Right cardiac atrium (tissue), 5 donors: ENCODE measurements around the gene COMTD1. TPM values are rescaled to one million over a fixed set of nuclear protein-coding genes. Genes with fewer than 3 reads are reported as not detected.

Experiments
- ATAC-seq, 2 donors: fragments of 200-7000 bp; cut with Tn5 transposase; one replicate each; pipeline versions ENCODE4 v1.8.0 to v1.9.1; 2020; ENCODE audit warnings: moderate library complexity in 2 of 2, mild to moderate bottlenecking in 1 of 2
- DNase-seq, 3 donors: peaks; one replicate each; pipeline ENCODE4 v3.0.0-alpha.2; 2020
- H3K27ac ChIP-seq: one replicate; pipeline ENCODE4 v1.5.1; 2013; ENCODE audit warnings: mild to moderate bottlenecking, low read length, control low read depth, moderate library complexity
- H3K27me3 ChIP-seq: one replicate; pipeline ENCODE4 v1.6.1; 2013; ENCODE audit not compliant: control insufficient read depth, insufficient read depth
- H3K4me1 ChIP-seq: one replicate; pipeline ENCODE4 v1.6.1; 2013; ENCODE audit warnings: low read length; ENCODE audit not compliant: control insufficient read depth, insufficient read depth
- H3K4me3 ChIP-seq: one replicate; pipeline ENCODE4 v1.5.1; 2013; ENCODE audit warnings: low read length, control low read depth
- H3K9me3 ChIP-seq: one replicate; pipeline ENCODE4 v1.6.1; 2013; ENCODE audit warnings: low read length; ENCODE audit not compliant: control insufficient read depth
- WGBS: extraction: QIAGEN DNeasy Blood & Tissue Kit; methylation state at CpG from one replicate; pipeline ENCODE4 v1.1.7; 2013; 5-methylcytosine and 5-hydroxymethylcytosine counted together
- intact Hi-C, 4 donors: fragments of 100-400 bp; cut with DNase I; formaldehyde crosslinking; loops; one replicate each; pipeline versions ENCODE4 v1.11.0 to v1.14.0; 2022 to 2023
- polyA plus RNA-seq: library from polyadenylated mRNA; stranded (reverse); fragments of 200-250 nt; gene quantifications from one replicate; pipeline ENCODE4 v1.2.3, GENCODE V29; 2013
- total RNA-seq, 4 donors: library from RNA; stranded (reverse); fragmentation: NEBNext Ultra II Directional; extraction: Animal tissue kit (Norgen Biotek cat#: 25700); gene quantifications; one replicate each; pipeline ENCODE4 v1.2.1, GENCODE V29; 2021
- donor health status: healthy with polysubstance abuse.
- donor health status: DM: no; HTN: yes; CAD: no.
- donor health status: DM: no; HTN: no; CAD: no.
- donor health status: DM: no; HTN: yes; CAD: no; lungs with severe emphysema.
- donor health status: DM: yes; HTN: yes; CAD: no.

The COMTD1 gene
- total and polyA plus RNA-seq, 5 donors, result 17.3 to 44.1 (median 21.3) TPM

- 7% methylated on average over 48 of the region's 48 CpGs for WGBS
- H3K27ac ChIP-seq, result peak overlapping the region; percentile 43
- peak overlapping the region; percentile 85 for H3K4me3 ChIP-seq
- DNase-seq (peak; percentile 93 to 98 (median 96)), ATAC-seq (peak; percentile 86 to 88)
- H3K27me3 ChIP-seq, result no peaks in the 10 kb centered on the region
- H3K9me3 ChIP-seq, result no peaks in the 10 kb centered on the region
- no peaks in the 10 kb centered on the region for H3K4me1 ChIP-seq
- intact Hi-C loops, result loop anchor here in 3 of 4 donors (5.0 to 10.0 kb wide), 3 partner anchors 47 to 989 kb away; partner anchors contain the start of gene KAT6B (in 1 of the 3)
Observed at GRCh38 chr10:75234017-75234682, 1.6 kb downstream of the COMTD1 start.

- H3K27ac ChIP-seq, result peak overlapping the region; percentile 10
- peaks cover 3% of the 10 kb centered on the region for H3K4me1 ChIP-seq
- DNase-seq (peak in 1 of 3 donors; percentile 61), ATAC-seq (peak in 1 of 2 donors; percentile 0)
- intact Hi-C loops, result loop anchor here in 3 of 4 donors (5.0 to 10.0 kb wide), 3 partner anchors 46 to 989 kb away; partner anchors contain the start of gene KAT6B (in 1 of the 3)
- WGBS, result 50% methylated on average over 14 of the region's 14 CpGs
- no peak overlapping the region for H3K4me3 ChIP-seq
- H3K27me3 ChIP-seq, result no peaks in the 10 kb centered on the region
- H3K9me3 ChIP-seq, result no peaks in the 10 kb centered on the region
Observed at GRCh38 chr10:75233444-75234016, 2.2 kb downstream of the COMTD1 start.

- Histone ChIP-seq H3K4me3 (no peak overlapping the region), H3K9me3 (no peaks in the 10 kb centered on the region), H3K27ac (no peak overlapping the region), H3K27me3 (no peaks in the 10 kb centered on the region), H3K4me1 (peaks cover 5% of the 10 kb centered on the region)
- WGBS, result 83% methylated on average over 4 of the region's 4 CpGs
- ATAC-seq, result no peak
- intact Hi-C loops, result loop anchor here in 3 of 4 donors (5.0 to 10.0 kb wide), 3 partner anchors 45 to 987 kb away; partner anchors contain the start of gene KAT6B (in 1 of the 3)
- DNase-seq, result no peak
Observed at GRCh38 chr10:75231672-75232581, 3.8 kb downstream of the COMTD1 start.

GRCh38 chr10:75230600-75231038 is 5.1 kb downstream of the COMTD1 start:
- WGBS, result 21% methylated on average over 5 of the region's 5 CpGs

GRCh38 chr10:75229971-75230370 is 5.8 kb downstream of the COMTD1 start:
- WGBS, result 88% methylated on average over 3 of the region's 3 CpGs
- Histone ChIP-seq H3K27ac (no peak overlapping the region), H3K4me3 (no peak overlapping the region), H3K4me1 (peaks cover 13% of the 10 kb centered on the region), H3K27me3 (no peaks in the 10 kb centered on the region), H3K9me3 (no peaks in the 10 kb centered on the region)
- intact Hi-C loops, result loop anchor here in 3 of 4 donors (5.0 to 10.0 kb wide), 3 partner anchors 43 to 985 kb away; partner anchors contain the start of gene KAT6B (in 1 of the 3)
- DNase-seq (no peak), ATAC-seq (no peak)

More at GRCh38 chr10:75230600-75231038, 5.1 kb downstream of the COMTD1 start:
- ATAC-seq, result no peak
- intact Hi-C loops, result loop anchor here in 3 of 4 donors (5.0 to 10.0 kb wide), 3 partner anchors 43 to 986 kb away; partner anchors contain the start of gene KAT6B (in 1 of the 3)
- Histone ChIP-seq H3K4me1 (peaks cover 13% of the 10 kb centered on the region), H3K4me3 (no peak overlapping the region), H3K9me3 (no peaks in the 10 kb centered on the region), H3K27ac (no peak overlapping the region), H3K27me3 (no peaks in the 10 kb centered on the region)
- DNase-seq, result peak; percentile 91 to 97 (median 95)

- intact Hi-C loops, result no loop called here
- WGBS, result 52% methylated on average over 4 of the region's 4 CpGs
- DNase-seq, result no peak
- no peak overlapping the region for H3K27ac ChIP-seq
- H3K4me1 ChIP-seq, result peaks cover 17% of the 10 kb centered on the region
- no peaks in the 10 kb centered on the region for H3K9me3 ChIP-seq
- H3K4me3 ChIP-seq, result no peak overlapping the region
- H3K27me3 ChIP-seq, result no peaks in the 10 kb centered on the region
- no peak for ATAC-seq
Observed at GRCh38 chr10:75228834-75229233, 6.9 kb downstream of the COMTD1 start.

GRCh38 chr10:75228278-75228677 is 7.5 kb downstream of the COMTD1 start:
- DNase-seq, result no peak
- Histone ChIP-seq H3K27ac (no peak overlapping the region), H3K4me3 (no peak overlapping the region), H3K4me1 (peaks cover 22% of the 10 kb centered on the region), H3K27me3 (no peaks in the 10 kb centered on the region), H3K9me3 (no peaks in the 10 kb centered on the region)
- no peak for ATAC-seq
- WGBS, result 90% methylated on average over 3 of the region's 3 CpGs
- intact Hi-C loops, result no loop called here

- Histone ChIP-seq H3K4me1 (peaks cover 24% of the 10 kb centered on the region), H3K4me3 (no peak overlapping the region), H3K27me3 (no peaks in the 10 kb centered on the region), H3K27ac (peak overlapping the region; percentile 94), H3K9me3 (no peaks in the 10 kb centered on the region)
- no peak for ATAC-seq
- WGBS, result 61% methylated on average over 5 of the region's 5 CpGs
- no peak for DNase-seq
- intact Hi-C loops, result loop anchor here in 1 of 4 donors (2.0 kb wide), 1 partner anchor 16 kb away; the partner anchor contains the start of gene VDAC2
Observed at GRCh38 chr10:75226656-75227055, 9.1 kb downstream of the COMTD1 start.

- Histone ChIP-seq H3K9me3 (no peaks in the 10 kb centered on the region), H3K27ac (peak overlapping the region; percentile 94), H3K4me1 (peaks cover 24% of the 10 kb centered on the region), H3K27me3 (no peaks in the 10 kb centered on the region), H3K4me3 (no peak overlapping the region)
- DNase-seq (no peak), ATAC-seq (no peak)
- 17% methylated on average over 2 of the region's 2 CpGs for WGBS
- intact Hi-C loops, result loop anchor here in 1 of 4 donors (2.0 kb wide), 1 partner anchor 15 kb away; the partner anchor contains the start of gene VDAC2
Observed at GRCh38 chr10:75226095-75226494, 9.7 kb downstream of the COMTD1 start.

GRCh38 chr10:75223507-75223906 is 12.2 kb downstream of the COMTD1 start:
- Histone ChIP-seq H3K4me3 (no peak overlapping the region), H3K27me3 (no peaks in the 10 kb centered on the region), H3K9me3 (no peaks in the 10 kb centered on the region), H3K4me1 (peaks cover 21% of the 10 kb centered on the region), H3K27ac (peak overlapping the region; percentile 81)
- DNase-seq, result no peak
- ATAC-seq, result no peak
- intact Hi-C loops, result no loop called here
- WGBS, result 67% methylated on average over 2 of the region's 2 CpGs
